ENCODE measurements around the gene IQSEC2.

Gene IQSEC2

GRCh38 chrX:53250556-53250955 is 30.8 kb downstream of the IQSEC2 start:
- no peaks in the 10 kb centered on the region for H3K4me1 ChIP-seq (ENCODE audit: insufficient read depth, low read length, severe bottlenecking)
- no peak for TF ChIP-seq EZH2 (IDR thresholded peaks at IDR 0.05; ENCODE audit: borderline replicate concordance, low read length)
- TF ChIP-seq CTCF (IDR thresholded peaks at IDR 0.05; ENCODE audit: low read length), result no peak
- no peak overlapping the region for H3K4me2 ChIP-seq (ENCODE audit: low read length)
- H4K20me1 ChIP-seq (ENCODE audit: insufficient read depth, low read length), result no peaks in the 10 kb centered on the region
- no peak overlapping the region for H3K9ac ChIP-seq (ENCODE audit: low read length)
- no peaks in the 10 kb centered on the region for H3K9me3 ChIP-seq (ENCODE audit: low read length)
- H3K27ac ChIP-seq (ENCODE audit: low read depth, low read length, poor library complexity, severe bottlenecking), result no peak overlapping the region
- no peaks in the 10 kb centered on the region for H3K79me2 ChIP-seq (ENCODE audit: insufficient read depth, low read length)
- no peaks in the 10 kb centered on the region for H3F3A ChIP-seq (ENCODE audit: insufficient read depth, low read length)
- no peaks in the 10 kb centered on the region for H3K36me3 ChIP-seq (ENCODE audit: insufficient read depth, low read length)
- no peaks in the 10 kb centered on the region for H3K27me3 ChIP-seq (ENCODE audit: insufficient read depth, low read length)
- H3K9me2 ChIP-seq (ENCODE audit: low read depth, low read length), result no peaks in the 10 kb centered on the region
- H3K4me3 ChIP-seq (ENCODE audit: low read depth, low read length, poor library complexity, severe bottlenecking), result no peak overlapping the region
- no peak overlapping the region for H2AFZ ChIP-seq (ENCODE audit: low read length)

GRCh38 chrX:53249408-53250042 is 31.9 kb downstream of the IQSEC2 start:
- H3K27me3 ChIP-seq (ENCODE audit: insufficient read depth, low read length), result no peaks in the 10 kb centered on the region
- TF ChIP-seq CTCF (IDR thresholded peaks at IDR 0.05; ENCODE audit: low read length) (no peak), EZH2 (IDR thresholded peaks at IDR 0.05; ENCODE audit: borderline replicate concordance, low read length) (no peak)
- no peaks in the 10 kb centered on the region for H3K9me3 ChIP-seq (ENCODE audit: low read length)
- H3K9me2 ChIP-seq (ENCODE audit: low read depth, low read length), result no peaks in the 10 kb centered on the region
- no peaks in the 10 kb centered on the region for H3K36me3 ChIP-seq (ENCODE audit: insufficient read depth, low read length)
- no peak overlapping the region for H3K4me2 ChIP-seq (ENCODE audit: low read length)
- no peak overlapping the region for H2AFZ ChIP-seq (ENCODE audit: low read length)
- no peaks in the 10 kb centered on the region for H4K20me1 ChIP-seq (ENCODE audit: insufficient read depth, low read length)
- H3K27ac ChIP-seq (ENCODE audit: low read depth, low read length, poor library complexity, severe bottlenecking), result no peak overlapping the region
- H3K9ac ChIP-seq (ENCODE audit: low read length), result no peak overlapping the region
- no peaks in the 10 kb centered on the region for H3K79me2 ChIP-seq (ENCODE audit: insufficient read depth, low read length)
- H3F3A ChIP-seq (ENCODE audit: insufficient read depth, low read length), result no peaks in the 10 kb centered on the region
- H3K4me3 ChIP-seq (ENCODE audit: low read depth, low read length, poor library complexity, severe bottlenecking), result no peak overlapping the region
- H3K4me1 ChIP-seq (ENCODE audit: insufficient read depth, low read length, severe bottlenecking), result no peaks in the 10 kb centered on the region

GRCh38 chrX:53247928-53248327 is 33.5 kb downstream of the IQSEC2 start:
- Histone ChIP-seq H3K27me3 (ENCODE audit: insufficient read depth, low read length) (no peaks in the 10 kb centered on the region), H3K9ac (ENCODE audit: low read length) (no peak overlapping the region), H3F3A (ENCODE audit: insufficient read depth, low read length) (no peaks in the 10 kb centered on the region), H2AFZ (ENCODE audit: low read length) (no peak overlapping the region), H3K36me3 (ENCODE audit: insufficient read depth, low read length) (no peaks in the 10 kb centered on the region), H4K20me1 (ENCODE audit: insufficient read depth, low read length) (no peaks in the 10 kb centered on the region), H3K79me2 (ENCODE audit: insufficient read depth, low read length) (no peaks in the 10 kb centered on the region), H3K9me2 (ENCODE audit: low read depth, low read length) (no peaks in the 10 kb centered on the region), H3K9me3 (ENCODE audit: low read length) (no peaks in the 10 kb centered on the region), H3K4me2 (ENCODE audit: low read length) (no peak overlapping the region), H3K4me1 (ENCODE audit: insufficient read depth, low read length, severe bottlenecking) (no peaks in the 10 kb centered on the region), H3K4me3 (ENCODE audit: low read depth, low read length, poor library complexity, severe bottlenecking) (no peak overlapping the region), H3K27ac (ENCODE audit: low read depth, low read length, poor library complexity, severe bottlenecking) (no peak overlapping the region)
- no peak for TF ChIP-seq EZH2 (IDR thresholded peaks at IDR 0.05; ENCODE audit: borderline replicate concordance, low read length)
- TF ChIP-seq CTCF (IDR thresholded peaks at IDR 0.05; ENCODE audit: low read length), result no peak

Data from OCI-LY1 (cell line).